IPS-18c (cell line): ENCODE measurements around the gene KANSL1L.
"Not testable (repeated sequence)": the region's sequence is repeated elsewhere in the genome, so short reads cannot be mapped to it uniquely, and the experiment has no call there.

ENCODE experiments used
- H3K4me3 ChIP-seq: 2 replicates; pipeline ENCODE4 v1.7.0; 2013; ENCODE audit warnings: low read depth, mild to moderate bottlenecking, low read length, moderate library complexity; ENCODE audit not compliant: insufficient read depth
- H3K9me3 ChIP-seq: one replicate; pipeline ENCODE4 v1.6.1; 2013; ENCODE audit warnings: mild to moderate bottlenecking, low read length, moderate library complexity; ENCODE audit not compliant: control insufficient read depth, insufficient read depth

The KANSL1L gene, protein sequence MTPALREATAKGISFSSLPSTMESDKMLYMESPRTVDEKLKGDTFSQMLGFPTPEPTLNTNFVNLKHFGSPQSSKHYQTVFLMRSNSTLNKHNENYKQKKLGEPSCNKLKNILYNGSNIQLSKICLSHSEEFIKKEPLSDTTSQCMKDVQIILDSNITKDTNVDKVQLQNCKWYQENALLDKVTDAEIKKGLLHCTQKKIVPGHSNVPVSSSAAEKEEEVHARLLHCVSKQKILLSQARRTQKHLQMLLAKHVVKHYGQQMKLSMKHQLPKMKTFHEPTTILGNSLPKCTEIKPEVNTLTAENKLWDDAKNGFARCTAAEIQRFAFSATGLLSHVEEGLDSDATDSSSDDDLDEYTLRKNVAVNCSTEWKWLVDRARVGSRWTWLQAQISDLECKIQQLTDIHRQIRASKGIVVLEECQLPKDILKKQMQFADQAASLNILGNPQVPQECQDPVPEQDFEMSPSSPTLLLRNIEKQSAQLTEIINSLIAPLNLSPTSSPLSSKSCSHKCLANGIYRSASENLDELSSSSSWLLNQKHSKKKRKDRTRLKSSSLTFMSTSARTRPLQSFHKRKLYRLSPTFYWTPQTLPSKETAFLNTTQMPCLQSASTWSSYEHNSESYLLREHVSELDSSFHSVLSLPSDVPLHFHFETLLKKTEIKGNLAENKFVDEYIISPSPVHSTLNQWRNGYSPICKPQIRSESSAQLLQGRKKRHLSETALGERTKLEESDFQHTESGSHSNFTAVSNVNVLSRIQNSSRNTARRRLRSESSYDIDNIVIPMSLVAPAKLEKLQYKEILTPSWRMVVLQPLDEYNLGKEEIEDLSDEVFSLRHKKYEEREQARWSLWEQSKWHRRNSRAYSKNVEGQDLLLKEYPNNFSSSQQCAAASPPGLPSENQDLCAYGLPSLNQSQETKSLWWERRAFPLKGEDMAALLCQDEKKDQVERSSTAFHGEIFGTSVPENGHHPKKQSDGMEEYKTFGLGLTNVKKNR

DNA sequence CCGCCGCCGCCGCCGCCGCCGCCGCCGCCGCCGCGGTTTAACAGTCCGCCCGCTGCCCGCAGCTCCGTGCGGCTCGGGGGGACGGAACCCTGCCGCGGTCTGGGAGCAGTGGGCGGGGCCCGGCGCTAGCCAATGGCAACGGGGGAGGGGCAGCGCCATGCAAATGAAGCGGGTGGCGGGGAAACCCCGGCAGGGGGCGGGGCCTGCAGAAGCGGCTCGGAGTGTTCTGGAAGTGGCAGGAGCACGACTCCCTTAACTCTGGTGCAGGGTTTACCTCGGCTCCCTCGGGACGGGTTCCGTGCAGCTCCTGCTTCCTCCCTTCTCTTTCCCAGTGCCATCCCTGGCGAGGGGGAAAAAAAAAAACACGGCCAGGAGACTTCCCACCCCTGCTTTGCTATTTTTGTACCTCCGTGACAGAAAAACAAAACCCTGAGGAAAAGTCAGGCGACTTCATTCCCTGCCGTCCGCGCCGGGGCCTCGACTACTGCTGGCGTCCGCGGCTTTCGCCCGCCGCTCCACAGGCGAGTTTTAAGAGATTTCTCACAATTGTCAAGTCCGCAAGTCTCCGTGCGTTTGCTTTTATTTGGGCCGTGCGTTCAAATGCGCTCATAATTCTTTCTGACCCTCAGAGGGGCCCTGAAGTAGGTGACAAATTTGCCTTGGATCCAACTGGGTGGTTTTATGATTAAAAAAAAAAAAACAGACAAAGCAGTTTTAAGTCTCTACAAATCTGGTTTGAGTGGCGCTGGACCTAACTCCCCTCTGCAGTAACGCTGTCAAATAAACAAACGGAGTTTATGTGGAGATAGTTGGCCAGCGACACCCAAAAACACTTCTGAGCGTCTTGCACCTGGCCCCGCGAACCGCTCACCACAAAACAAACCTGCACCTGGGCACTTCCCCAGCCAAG lies at the start of gene KANSL1L:
TSS of gene KANSL1L (minus strand) at position 101 of the 910 bp plus-strand sequence. CDS start 16,827 bp downstream, outside the sequence.
- Histone ChIP-seq H3K9me3 (no peaks in the 10 kb centered on the region), H3K4me3 (peak within 1 kb of the TSS; percentile 91)

DNA sequence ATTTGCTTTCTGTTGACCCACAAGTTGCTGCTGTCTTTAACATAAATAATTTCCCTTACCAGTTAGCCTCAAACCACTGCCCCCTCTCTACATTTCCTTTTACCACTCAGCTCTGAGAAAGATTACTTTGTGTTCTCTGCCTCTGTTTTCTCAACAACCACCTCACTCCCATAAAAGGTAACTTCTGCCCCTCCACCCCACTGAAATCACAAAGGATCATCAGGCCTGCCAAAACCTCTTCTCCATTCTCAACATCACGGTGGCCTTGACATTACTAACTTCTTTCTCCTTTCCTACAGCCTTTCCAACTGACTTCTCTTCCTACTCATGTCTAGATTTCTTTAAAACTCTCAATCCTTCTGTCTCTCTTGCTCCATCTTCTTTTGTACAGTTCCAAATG lies 43.9 kb upstream of the KANSL1L start:
- peaks cover 2% of the 10 kb centered on the region for H3K9me3 ChIP-seq

DNA sequence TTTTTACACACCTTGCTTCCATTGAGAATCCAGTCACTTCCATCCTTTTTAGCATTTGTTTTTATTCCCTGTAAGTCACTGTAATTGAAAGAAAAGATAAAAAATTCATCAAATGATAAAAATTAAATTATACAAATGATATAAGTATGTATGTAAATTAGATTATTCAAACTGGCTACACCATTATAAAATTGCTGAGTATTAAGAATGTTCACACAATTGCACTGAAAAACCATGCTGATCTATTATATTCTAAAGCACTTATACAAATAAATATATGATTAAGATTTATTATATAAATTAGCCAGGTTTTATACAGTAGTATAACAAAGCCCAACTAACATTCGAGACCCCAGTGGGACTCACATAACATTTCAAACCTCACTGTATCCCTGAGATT lies 39.0 kb upstream of the KANSL1L start:
- peaks cover 2% of the 10 kb centered on the region for H3K9me3 ChIP-seq
- no peak overlapping the region for H3K4me3 ChIP-seq

More for the DNA sequence above, 43.9 kb upstream of the KANSL1L start:
- H3K4me3 ChIP-seq: no peak overlapping the region

DNA sequence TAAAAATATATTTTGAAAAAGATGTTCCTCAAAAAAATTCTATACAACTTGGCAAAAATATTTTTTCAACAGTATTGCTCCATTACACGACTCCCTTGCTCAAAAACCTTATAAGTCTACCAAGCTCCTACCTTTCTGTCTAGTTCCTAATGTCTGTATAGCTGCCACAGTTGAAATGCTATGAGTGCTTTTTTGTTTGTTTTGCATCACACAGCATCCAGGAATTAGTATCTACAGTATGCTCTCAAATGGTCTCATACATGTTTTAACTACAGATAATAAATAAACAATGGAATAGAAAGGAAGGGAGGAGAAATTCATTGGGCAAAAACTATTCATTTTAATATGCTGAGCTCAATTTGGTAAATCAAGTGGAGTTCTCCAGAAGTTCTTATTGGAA lies 36.7 kb upstream of the KANSL1L start:
- no peak overlapping the region for H3K4me3 ChIP-seq
- peaks cover 2% of the 10 kb centered on the region for H3K9me3 ChIP-seq

DNA sequence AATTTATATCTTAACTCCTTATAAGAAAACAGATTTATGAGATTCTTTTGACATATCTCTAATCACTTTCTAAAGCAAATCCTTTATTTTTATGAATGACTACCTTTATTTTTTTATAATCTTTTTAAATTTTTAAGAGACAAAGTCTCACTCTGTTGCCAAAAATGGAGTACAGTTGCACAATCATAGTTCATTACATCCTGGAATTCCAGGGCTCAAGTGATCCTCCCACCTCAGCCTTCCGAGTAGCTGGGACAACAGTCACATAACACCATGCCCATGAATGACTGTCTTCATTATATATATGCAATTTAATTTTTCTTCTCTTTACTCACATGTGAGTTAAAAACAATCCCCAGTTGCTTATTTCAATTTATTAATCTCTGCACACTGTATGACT lies 32.3 kb upstream of the KANSL1L start:
- no peaks in the 10 kb centered on the region for H3K9me3 ChIP-seq
- H3K4me3 ChIP-seq: no peak overlapping the region

DNA sequence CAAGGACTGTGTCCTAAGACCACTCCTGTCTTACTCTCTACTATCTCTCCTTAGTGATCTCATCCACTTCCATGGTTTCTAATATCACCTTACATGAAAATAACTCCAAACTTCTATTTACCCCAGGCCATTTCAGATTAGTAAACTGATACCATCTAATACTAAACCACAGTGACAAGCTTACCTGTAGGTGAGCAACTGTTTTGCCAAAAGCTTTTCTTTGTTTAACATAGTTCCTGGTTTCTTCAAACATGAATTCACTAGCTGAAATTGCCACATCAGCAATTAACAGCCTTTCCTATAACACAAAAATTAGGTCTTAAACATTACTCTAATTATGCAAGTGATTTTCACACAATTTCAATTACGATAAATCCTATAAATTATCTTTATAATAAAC lies 31.9 kb upstream of the KANSL1L start:
- Histone ChIP-seq H3K9me3 (no peaks in the 10 kb centered on the region), H3K4me3 (no peak overlapping the region)

DNA sequence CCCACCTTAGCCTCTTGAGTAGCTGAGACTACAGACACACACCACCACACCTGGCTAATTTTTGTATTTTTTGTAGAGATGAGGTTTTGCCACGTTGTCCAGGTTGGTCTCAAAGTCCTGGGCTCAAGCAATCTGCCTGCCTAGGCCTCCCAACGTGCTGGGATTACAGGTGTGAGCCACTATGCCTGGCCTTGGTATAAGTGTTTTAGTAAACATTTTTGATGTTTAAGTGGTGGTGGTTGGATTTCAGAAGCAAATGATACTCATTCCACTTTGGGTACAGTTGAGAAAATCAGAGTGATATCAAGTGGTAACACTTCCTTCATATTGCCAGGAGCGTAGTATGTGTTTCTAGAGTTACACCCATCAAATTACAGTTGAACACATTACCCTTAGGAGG lies 28.6 kb upstream of the KANSL1L start:
- Histone ChIP-seq H3K9me3 (no peaks in the 10 kb centered on the region), H3K4me3 (no peak overlapping the region)

DNA sequence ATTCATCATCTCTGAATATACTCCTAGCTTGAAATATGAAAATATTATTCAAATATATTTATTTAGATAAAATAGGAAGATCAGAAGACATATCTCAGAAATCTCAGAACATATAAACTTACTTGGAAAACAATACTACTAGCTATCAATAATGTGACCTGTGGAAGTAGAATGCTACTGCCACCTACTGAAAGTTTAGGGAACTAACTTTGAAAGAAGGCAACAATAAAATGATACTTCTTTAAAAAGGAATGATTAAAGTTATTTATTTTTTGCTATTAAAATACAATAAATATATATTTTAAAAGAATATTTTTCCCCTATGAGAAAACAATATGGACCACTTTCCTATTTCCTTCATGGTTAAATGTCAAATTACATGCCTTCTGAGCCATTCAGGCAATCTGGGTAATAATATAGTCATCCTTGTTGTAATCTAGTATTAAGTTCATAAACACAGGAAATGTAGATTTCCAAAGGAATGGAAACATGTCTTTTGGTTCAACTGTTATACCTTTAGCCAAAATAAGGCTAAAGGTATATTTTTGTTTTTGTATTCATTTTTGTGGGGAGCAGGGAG lies 28.1 kb upstream of the KANSL1L start:
- no peaks in the 10 kb centered on the region for H3K9me3 ChIP-seq
- no peak overlapping the region for H3K4me3 ChIP-seq

DNA sequence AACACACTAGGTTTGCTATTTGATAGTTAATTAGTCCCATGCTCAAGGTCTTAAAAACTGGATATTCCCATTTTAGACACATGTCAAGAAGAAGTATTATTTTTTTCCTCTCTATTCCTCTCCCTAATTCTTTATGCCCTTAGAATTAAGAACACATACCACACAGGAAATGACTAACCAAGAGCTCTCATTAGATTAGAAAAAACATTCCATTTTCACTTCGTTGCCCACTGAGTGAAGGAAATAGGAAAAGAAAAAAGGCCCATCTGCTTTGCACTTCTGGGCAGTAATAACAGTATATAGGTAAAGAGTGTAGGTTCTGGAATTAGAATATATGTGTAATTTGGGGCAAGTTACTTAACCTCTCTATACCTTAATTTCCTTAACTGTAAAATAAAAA lies 27.1 kb upstream of the KANSL1L start:
- Histone ChIP-seq H3K4me3 (no peak overlapping the region), H3K9me3 (no peaks in the 10 kb centered on the region)

DNA sequence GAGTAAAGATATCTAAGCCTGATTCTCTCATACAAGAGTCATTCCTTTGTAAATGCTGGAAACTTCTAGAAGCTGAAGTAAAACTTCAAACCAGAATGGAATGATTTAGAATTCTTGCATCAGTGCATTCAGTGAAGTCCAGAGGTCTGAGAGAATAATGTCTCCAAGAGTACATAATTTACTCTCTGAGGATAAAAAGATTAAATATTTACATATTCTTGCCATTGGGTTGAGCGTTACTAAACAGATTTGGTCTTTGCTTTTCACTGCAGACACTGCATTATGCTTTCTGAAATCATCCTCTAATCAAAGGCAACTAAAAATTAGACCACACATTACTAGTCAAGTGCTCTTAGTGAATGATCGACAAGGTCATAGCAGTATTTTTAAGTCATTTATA lies 26.5 kb upstream of the KANSL1L start:
- Histone ChIP-seq H3K4me3 (no peak overlapping the region), H3K9me3 (no peaks in the 10 kb centered on the region)

DNA sequence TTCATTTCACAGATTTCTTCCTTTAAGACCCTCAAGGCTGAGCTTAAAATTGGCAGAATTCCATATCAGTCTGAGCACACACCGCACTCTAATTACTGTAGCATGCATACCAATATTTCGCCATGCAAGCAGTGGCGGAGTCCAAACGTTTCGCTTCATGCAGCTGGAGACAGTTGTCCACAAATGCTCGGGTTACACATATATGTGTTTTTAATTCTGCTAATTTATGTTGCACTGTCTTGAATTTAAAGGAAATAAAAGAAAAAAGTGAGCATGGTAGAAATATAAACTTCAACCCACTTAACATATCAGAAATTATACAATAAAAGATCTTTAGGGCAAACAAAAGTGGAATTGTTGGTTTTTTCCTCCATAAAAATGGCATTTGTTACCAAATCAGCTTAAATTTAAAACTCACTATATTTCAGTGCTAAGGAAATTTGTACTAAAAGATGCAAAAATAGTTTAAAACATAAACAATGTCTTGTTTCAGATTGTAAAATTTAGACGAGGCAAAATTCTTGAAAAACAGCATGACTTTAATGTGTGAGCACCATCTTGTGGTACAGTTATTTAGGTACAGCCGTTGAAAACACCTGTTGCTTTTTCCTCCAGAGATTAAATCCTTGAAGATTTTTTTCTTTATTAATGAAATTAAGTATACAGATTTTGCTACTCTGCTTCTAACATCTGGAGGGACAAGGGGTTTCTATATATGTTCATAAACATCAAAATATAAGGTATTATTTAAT lies 24.1 kb upstream of the KANSL1L start:
- Histone ChIP-seq H3K9me3 (no peaks in the 10 kb centered on the region), H3K4me3 (no peak overlapping the region)

DNA sequence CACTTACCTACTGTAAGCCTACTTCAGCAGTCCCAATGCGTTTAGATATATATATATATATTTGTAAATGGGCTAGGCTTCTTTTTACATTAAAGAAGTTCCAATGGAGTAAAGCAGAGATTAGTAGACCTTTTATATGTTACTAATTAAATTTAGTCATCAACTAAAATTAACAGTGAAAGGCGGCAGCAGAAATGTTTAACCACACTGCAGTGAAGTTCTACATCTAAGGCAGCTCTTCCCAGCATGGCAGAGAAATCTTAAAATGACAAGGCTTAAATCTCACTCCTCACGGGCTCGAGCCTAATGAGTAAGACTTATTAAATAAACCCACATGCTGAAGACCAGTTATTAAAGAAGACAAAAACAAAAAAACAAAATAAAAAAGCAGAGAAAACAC lies 19.1 kb upstream of the KANSL1L start:
- Histone ChIP-seq H3K4me3 (no peak overlapping the region), H3K9me3 (no peaks in the 10 kb centered on the region)

DNA sequence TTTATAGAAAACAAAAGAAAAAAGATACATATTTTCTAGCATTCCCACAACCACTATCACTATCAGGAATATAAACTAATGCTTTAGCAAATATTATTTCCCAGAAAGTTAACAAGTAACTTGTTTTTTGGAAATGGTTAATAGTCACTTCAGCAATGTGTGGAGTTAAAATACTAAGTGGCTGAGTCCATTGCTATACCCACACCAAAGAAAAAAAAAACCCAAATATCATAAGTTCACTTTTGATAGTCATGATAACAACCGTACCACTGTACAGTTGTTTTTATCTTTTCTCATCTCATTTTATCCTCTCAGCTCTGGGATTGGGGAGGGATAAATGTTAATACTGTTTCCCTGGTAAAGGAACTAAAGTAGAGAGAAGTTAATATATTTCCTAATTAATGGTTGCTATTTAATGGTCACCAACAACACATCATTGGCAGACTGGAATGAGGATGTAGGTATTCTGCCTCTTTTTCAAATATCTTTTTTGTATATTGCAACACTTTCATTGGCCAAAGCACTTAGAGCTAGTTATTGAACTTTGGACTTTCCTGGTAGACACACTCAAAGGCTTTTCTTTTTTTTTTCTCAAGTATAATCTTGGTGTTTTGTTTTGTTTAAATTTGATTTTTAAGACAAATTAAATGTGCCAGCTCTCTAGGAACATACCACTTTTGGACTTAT lies 18.4 kb upstream of the KANSL1L start:
- H3K9me3 ChIP-seq: peaks cover 3% of the 10 kb centered on the region
- H3K4me3 ChIP-seq: no peak overlapping the region

DNA sequence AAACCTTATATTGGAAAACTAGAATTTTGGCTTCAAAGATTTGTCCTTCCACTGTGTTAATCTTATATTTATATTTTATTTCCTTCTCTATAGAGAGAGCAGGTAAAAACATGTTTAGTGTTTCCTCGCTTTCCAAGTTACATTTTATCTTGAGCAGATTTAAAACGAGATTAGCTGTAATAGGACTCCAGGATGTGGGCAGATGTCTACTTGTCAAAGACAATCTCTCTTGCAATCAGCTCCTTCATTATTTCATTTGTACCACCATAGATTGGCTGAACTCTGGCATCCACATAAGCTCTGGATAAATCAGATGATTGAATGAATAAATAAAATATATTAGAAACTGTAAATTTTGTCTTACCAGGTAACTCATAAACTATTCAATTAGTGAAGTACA lies 17.5 kb upstream of the KANSL1L start:
- Histone ChIP-seq H3K4me3 (no peak overlapping the region), H3K9me3 (peaks cover 3% of the 10 kb centered on the region)

DNA sequence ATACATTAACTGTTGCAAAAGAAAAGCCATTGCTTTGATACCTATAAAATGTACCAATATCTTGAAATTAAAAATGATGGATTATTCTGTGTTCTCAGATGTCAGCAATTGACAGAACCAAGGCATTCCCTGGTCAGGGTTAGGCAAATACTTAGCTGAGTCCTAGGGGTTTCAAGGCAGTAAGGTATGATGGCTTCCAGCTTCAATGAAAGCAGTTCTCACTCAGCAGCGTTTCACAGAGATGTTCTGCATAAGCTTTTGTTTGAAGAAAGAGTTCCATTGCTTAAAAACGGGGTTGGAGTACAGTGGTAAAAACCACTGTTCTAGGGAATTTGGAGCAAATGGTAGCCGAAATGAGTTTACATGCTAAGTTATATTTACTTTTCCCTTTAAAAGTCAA lies 17.0 kb upstream of the KANSL1L start:
- Histone ChIP-seq H3K9me3 (peaks cover 3% of the 10 kb centered on the region), H3K4me3 (no peak overlapping the region)

DNA sequence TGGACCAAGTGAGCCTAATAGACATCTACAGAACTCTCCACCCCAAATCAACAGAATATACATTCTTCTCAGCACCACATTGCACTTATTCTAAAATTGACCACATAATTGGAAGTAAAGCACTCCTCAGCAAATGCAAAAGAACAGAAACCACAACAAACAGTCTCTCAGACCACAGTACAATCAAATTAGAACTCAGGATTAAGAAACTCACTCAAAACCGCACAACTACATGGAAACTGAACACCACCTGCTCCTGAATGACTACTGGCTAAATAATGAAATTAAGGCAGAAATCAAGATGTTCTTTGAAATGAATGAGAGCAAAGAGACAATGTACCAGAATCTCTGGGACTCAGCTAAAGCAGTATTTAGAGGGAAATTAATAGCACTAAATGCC lies 12.7 kb upstream of the KANSL1L start:
- H3K9me3 ChIP-seq, H3K4me3 ChIP-seq: not testable (repeated sequence)
